Metanephros (tissue), 2 donors: ENCODE data around the gene EFCAB9. TPM values are rescaled to one million over a fixed set of nuclear protein-coding genes. Genes with fewer than 3 reads are reported as not detected.

ENCODE experiments used
- small RNA-seq: library from RNA; depleted of rRNA; stranded (forward); fragments of <200 nt; gene quantifications from one replicate; pipeline ENCODE3, GENCODE V24; 2014; ENCODE audit warnings: low replicate concordance
- total RNA-seq: library from RNA; depleted of rRNA; stranded (reverse); fragments of >200 nt; gene quantifications from one replicate; pipeline ENCODE4 v1.2.3, GENCODE V29; 2014

EFCAB9 gene
- total RNA-seq: not detected

DNA sequence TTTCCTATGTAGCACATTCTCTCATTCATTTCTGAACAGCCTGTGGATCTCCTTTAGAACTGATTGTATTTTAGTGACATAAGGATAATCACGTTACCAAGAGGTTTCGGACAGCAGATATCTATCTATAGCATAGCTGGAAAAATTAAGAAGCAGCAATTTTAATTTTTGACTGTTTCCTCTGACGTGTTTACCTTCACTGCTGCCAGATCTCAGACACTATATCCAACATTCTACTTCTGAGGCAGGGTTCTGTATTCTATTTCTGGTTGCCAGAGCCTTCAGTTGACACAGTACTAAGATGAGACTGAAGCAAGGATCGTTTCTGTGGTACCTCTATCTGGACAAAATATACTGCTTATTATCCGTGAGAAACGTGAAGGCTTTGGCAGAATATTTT is at the start of gene EFCAB9:
Gene EFCAB9, plus strand, starts transcription at position 301 of the 400 bp plus-strand sequence. Its CDS starts 1 bp downstream, at position 302.

DNA sequence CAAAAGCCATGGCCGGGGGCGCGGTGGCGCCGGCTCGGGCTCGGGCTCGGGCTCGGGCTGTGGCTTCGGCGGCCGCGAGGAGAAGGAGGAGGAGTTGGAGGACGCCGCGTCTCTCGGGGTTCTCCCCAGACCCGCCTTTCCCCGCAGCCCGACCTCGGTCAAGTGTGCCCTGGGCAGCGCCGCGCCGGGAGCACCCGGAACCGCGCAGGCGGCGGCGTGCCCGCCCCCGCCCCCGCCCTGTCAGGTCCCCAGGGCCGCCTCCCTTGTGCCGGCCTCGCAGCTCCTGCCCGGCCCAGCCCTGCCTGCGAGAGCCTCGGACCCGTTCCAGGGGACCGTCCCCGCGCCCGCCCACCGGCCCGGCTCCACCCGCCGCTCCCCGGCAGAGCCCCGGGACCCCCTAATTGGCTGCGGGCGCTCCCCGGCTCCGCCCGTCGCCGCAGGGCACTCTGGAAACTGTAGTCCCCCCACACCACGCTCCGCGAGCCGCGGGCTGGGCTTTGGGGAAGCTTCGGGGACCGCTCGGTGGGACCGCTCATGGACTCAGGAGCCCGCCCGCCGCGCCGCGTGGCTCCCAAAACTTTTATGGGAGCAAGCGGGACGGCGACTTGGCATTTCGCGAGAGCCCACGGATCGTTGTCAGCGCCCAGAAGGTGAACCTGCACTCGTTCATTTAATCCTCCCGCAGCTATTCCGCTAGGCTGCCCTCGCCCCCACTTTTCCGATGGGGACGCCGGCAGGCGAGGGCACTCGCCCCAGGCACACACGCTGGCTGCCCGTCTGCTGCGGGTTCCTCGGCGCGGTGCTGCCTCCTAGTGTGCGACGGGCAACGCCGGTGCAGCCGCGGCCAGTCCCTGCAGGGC is 5.7 kb upstream of the EFCAB9 start, which contains the start of gene STK10:
Gene STK10, minus strand, starts transcription at position 192 of the 860 bp plus-strand sequence. Its CDS starts 182 bp downstream, at position 10.

Small RNA genes lying within 50 kb of the gene (small RNA-seq; reads per million reads assigned to genes)
- gene RF00191: not detected

Other genes starting within 250 kb of the EFCAB9 start
- 57.8 TPM for gene FBXW11, start 187.5 kb upstream of the EFCAB9 start, total RNA-seq
- 30.2 TPM for gene STK10, start 5.9 kb upstream of the EFCAB9 start, total RNA-seq
- gene UBTD2, start 89.6 kb downstream of the EFCAB9 start, total RNA-seq: 38.5 TPM